Esophagus squamous epithelium (tissue), 5 donors: Measurements from ENCODE around the gene DSTYK. TPM values are rescaled to one million over a fixed set of nuclear protein-coding genes. Genes with fewer than 3 reads are reported as not detected.

Experiments used
- DNase-seq: peaks from one replicate; lab custom pipeline; 2025; lab: John Stamatoyannopoulos, UW
- H3K27ac ChIP-seq, 4 donors: fragments of 200-600 bp; sonication (generic); one replicate each; pipeline ENCODE4 v1.5.1; 2016 to 2019; ENCODE audit warnings: mild to moderate bottlenecking in 1 of 4
- H3K27me3 ChIP-seq, 4 donors: fragments of 200-600 bp; sonication (generic); 1 replicate in 3 of 4; 2 replicates in 1 of 4; pipeline versions ENCODE4 v1.5.1 to v1.6.0; 2017 to 2021; ENCODE audit warnings: antibody characterized with exemption in 1 of 4
- H3K36me3 ChIP-seq, 3 donors: fragments of 200-600 bp; sonication (generic); one replicate each; pipeline ENCODE4 v1.5.1; 2016 to 2019
- H3K4me1 ChIP-seq, 3 donors: fragments of 200-600 bp; sonication (generic); one replicate each; pipeline ENCODE4 v1.5.1; 2017 to 2019
- H3K4me3 ChIP-seq, 4 donors: fragments of 200-600 bp; sonication (generic); 1 replicate in 3 of 4; 2 replicates in 1 of 4; pipeline ENCODE4 v1.5.1; 2016 to 2019; ENCODE audit warnings: mild to moderate bottlenecking in 2 of 4, moderate library complexity in 1 of 4
- H3K9me3 ChIP-seq, 3 donors: fragments of 200-600 bp; sonication (generic); one replicate each; pipeline ENCODE4 v1.5.1; 2016 to 2019
- CTCF ChIP-seq, 6 experiments: fragments of 450-650 bp in 4 of 6; fragments of 200-600 bp in 2 of 6; sonication (generic) in 2 of 6; IDR thresholded peaks; one replicate each; pipeline ENCODE4 v1.5.1; 2016 to 2019; ENCODE audit warnings: antibody characterized with exemption in 6 of 6, mild to moderate bottlenecking in 4 of 6, moderate library complexity in 4 of 6
- POLR2A ChIP-seq, 4 donors: fragments of 450-650 bp; IDR thresholded peaks; one replicate each; pipeline ENCODE4 v1.6.1; 2017; ENCODE audit warnings: antibody characterized with exemption in 4 of 4, mild to moderate bottlenecking in 4 of 4, moderate library complexity in 3 of 4
- WGBS, 2 donors: methylation state at CpG; one replicate each; pipeline ENCODE4 v1.1.5; 2018; 5-methylcytosine and 5-hydroxymethylcytosine counted together
- intact Hi-C: fragments of 100-400 bp; cut with DNase I; formaldehyde crosslinking; loops from one replicate; pipeline ENCODE4 v1.15.0; 2022
- total RNA-seq, 4 donors: library from RNA; depleted of rRNA; stranded (reverse); fragments of >200 nt; gene quantifications; one replicate each; pipeline ENCODE4 v1.1.0, GENCODE V29; 2016
- donor health status: DM: yes; HTN: yes; CAD: no.

The DSTYK gene, protein sequence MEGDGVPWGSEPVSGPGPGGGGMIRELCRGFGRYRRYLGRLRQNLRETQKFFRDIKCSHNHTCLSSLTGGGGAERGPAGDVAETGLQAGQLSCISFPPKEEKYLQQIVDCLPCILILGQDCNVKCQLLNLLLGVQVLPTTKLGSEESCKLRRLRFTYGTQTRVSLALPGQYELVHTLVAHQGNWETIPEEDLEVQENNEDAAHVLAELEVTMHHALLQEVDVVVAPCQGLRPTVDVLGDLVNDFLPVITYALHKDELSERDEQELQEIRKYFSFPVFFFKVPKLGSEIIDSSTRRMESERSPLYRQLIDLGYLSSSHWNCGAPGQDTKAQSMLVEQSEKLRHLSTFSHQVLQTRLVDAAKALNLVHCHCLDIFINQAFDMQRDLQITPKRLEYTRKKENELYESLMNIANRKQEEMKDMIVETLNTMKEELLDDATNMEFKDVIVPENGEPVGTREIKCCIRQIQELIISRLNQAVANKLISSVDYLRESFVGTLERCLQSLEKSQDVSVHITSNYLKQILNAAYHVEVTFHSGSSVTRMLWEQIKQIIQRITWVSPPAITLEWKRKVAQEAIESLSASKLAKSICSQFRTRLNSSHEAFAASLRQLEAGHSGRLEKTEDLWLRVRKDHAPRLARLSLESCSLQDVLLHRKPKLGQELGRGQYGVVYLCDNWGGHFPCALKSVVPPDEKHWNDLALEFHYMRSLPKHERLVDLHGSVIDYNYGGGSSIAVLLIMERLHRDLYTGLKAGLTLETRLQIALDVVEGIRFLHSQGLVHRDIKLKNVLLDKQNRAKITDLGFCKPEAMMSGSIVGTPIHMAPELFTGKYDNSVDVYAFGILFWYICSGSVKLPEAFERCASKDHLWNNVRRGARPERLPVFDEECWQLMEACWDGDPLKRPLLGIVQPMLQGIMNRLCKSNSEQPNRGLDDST
- total RNA-seq = 10 to 100 TPM in 1 of 4 donors, 1 to 10 TPM in 3; 6.5 to 10.9 (median 6.9) TPM

DNA sequence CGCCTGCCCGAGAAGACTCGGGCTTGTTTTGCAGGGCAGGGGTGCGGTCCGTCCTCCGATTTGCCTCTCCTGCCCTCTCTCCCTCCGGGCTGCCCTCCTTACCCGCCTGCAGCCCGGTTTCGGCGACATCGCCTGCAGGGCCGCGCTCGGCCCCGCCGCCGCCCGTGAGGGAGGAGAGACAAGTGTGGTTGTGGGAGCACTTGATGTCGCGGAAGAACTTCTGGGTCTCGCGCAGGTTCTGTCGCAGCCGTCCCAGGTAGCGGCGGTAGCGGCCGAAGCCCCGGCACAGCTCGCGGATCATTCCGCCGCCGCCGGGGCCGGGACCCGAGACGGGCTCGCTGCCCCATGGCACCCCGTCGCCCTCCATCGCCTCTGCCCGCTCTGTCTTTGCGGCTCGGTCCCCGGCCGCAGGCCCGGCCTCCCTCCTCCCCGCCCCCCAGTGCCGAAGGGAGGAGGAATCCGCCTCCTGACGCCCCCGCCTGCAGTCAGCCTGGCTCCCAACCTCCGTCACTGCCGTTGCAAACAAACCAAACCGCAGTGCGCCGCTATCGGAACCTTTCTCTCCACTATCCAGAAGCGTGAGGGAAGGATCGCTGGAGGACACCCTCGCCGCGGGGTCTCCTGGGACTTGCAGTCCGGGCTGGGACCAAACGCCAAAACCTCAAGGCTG is at the start of gene DSTYK:
Gene DSTYK (minus strand): TSS at position 534 of the 670 bp plus-strand sequence. CDS start 167 bp downstream, at position 367.
- 0% methylated on average over 7 to 20 of the region's 67 CpGs for WGBS, 2 donors
- peak in 2 of 4 donors; percentile 77 to 82 for TF ChIP-seq POLR2A (IDR thresholded peaks at IDR 0.05)
- TF ChIP-seq CTCF (IDR thresholded peaks at IDR 0.05) = peak in 1 of 6 experiments; percentile 10
- Histone ChIP-seq H3K27ac (peak within 1 kb of the TSS; percentile 91 to 95 (median 93)), H3K4me3 (peak within 1 kb of the TSS; percentile 79 to 88 (median 86)), H3K9me3 (no peaks in the 10 kb centered on the region), H3K36me3 (no peaks in the 10 kb centered on the region), H3K27me3 (no peaks in the 10 kb centered on the region), H3K4me1 (peaks cover 7 to 29% (median 8%) of the 10 kb centered on the region in 3 donors)
- peak; percentile 64 for DNase-seq
- intact Hi-C loops = no loop called here

DNA sequence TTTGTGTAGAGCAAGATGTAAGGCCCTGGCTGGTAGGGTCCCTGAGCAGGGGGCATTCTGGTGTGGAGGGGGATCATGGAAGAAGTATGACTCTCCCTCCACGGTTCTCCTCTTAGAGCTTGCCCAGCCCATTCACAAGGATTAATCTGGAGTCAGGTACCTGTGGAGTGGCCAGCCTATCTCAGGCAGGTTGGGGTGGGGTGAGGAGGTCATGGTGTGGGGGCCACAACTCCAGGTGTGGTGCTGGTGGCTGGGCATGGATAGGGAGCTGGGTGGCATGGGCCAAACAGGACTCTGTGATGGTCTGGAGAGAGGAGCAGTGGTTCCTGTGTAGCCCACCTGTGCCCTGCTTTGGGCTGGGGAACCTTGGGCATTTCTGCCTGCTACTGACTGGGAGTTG is 48.5 kb upstream of the DSTYK start:
- no peaks in the 10 kb centered on the region for H3K9me3 ChIP-seq
- no peaks in the 10 kb centered on the region for H3K27me3 ChIP-seq
- no peak for TF ChIP-seq CTCF (IDR thresholded peaks at IDR 0.05)
- TF ChIP-seq POLR2A (IDR thresholded peaks at IDR 0.05) = no peak
- intact Hi-C loops = no loop called here
- 86% methylated on average over 1 of the region's 1 CpG; no CpG with 5 or more reads in 1 of the 2 donors for WGBS, 2 donors
- H3K4me1 ChIP-seq = peaks cover 0 to 43% (median 22%) of the 10 kb centered on the region in 3 donors
- H3K4me3 ChIP-seq = no peak overlapping the region
- H3K27ac ChIP-seq = peak overlapping the region in 1 of 4 donors; percentile 9
- no peaks in the 10 kb centered on the region for H3K36me3 ChIP-seq
- DNase-seq = no peak

- DNase-seq = no peak
- WGBS, 2 donors = 22 to 28% methylated on average over 2 to 6 of the region's 10 CpGs
- intact Hi-C loops = no loop called here
- H3K4me3 ChIP-seq = no peak overlapping the region
- H3K36me3 ChIP-seq = no peaks in the 10 kb centered on the region
- H3K27me3 ChIP-seq = no peaks in the 10 kb centered on the region
- peak overlapping the region in 2 of 4 donors; percentile 14 to 25 for H3K27ac ChIP-seq
- peaks cover 0 to 43% (median 22%) of the 10 kb centered on the region in 3 donors for H3K4me1 ChIP-seq
- no peak for TF ChIP-seq CTCF (IDR thresholded peaks at IDR 0.05)
- TF ChIP-seq POLR2A (IDR thresholded peaks at IDR 0.05) = no peak
- H3K9me3 ChIP-seq = no peaks in the 10 kb centered on the region
Measured at GRCh38 chr1:205259324-205259832, 47.9 kb upstream of the DSTYK start.

- H3K36me3 ChIP-seq = no peaks in the 10 kb centered on the region
- TF ChIP-seq POLR2A (IDR thresholded peaks at IDR 0.05) = no peak
- TF ChIP-seq CTCF (IDR thresholded peaks at IDR 0.05) = no peak
- DNase-seq = no peak
- H3K27me3 ChIP-seq = no peaks in the 10 kb centered on the region
- H3K27ac ChIP-seq = no peak overlapping the region
- no peaks in the 10 kb centered on the region for H3K9me3 ChIP-seq
- H3K4me1 ChIP-seq = peaks cover 0 to 43% (median 22%) of the 10 kb centered on the region in 3 donors
- no peak overlapping the region for H3K4me3 ChIP-seq
- WGBS, 2 donors = 34 to 45% methylated on average over 2 to 8 of the region's 8 CpGs
- intact Hi-C loops = no loop called here
Measured at GRCh38 chr1:205258719-205259118, 47.2 kb upstream of the DSTYK start.
